Stimulated activated naive CD8-positive, alpha-beta T cell treated with anti-CD3 and anti-CD28 coated beads, Interleukin-15, Interleukin-2, amounts not matched to agents 100 U/mL and 50 U/mL, for 24 hours (primary cell): ENCODE data around the gene FAM209A.
"Not testable (repeated sequence)": the region's sequence is repeated elsewhere in the genome, so short reads cannot be mapped to it uniquely, and the experiment has no call there.

Experiments
- ATAC-seq: fragments of 150-1000 bp; cut with Tn5 transposase; one replicate; pipeline ENCODE4 v1.10.0; 2021
- DNase-seq: peaks from one replicate; pipeline ENCODE4 v3.0.0; 2021

The FAM209A gene

GRCh38 chr20:56540415-56540814 is 15.9 kb downstream of the FAM209A start:
- DNase-seq (no peak), ATAC-seq (no peak)

- no peak for ATAC-seq
- no peak for DNase-seq
Measured at GRCh38 chr20:56542489-56543030, 18.0 kb downstream of the FAM209A start.

GRCh38 chr20:56551571-56551970 is 27.0 kb downstream of the FAM209A start:
- DNase-seq: no peak
- ATAC-seq: no peak

- ATAC-seq: no peak
- DNase-seq: no peak
Measured at GRCh38 chr20:56552911-56553629, 28.5 kb downstream of the FAM209A start.

DNA sequence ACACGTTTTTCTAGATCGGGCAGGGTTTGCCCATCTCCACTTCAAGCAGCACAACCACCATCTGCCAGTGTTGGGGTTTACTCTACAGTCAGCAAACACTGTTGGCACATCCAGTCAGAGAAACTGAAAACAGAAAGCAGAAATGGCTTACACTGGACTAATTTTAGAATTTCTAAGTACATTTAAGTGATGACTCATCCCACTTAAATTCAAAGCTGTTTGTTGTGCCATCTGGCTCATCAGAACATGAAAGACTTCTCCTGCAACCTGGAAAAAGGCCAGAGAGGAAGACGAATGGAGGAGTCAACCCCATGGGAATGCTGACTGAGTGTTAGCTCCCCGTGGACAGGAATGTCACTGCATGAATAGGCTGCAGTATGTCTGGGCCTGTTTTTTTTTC is 30.3 kb downstream of the FAM209A start:
- DNase-seq: no peak
- ATAC-seq: peak; percentile 53

DNA sequence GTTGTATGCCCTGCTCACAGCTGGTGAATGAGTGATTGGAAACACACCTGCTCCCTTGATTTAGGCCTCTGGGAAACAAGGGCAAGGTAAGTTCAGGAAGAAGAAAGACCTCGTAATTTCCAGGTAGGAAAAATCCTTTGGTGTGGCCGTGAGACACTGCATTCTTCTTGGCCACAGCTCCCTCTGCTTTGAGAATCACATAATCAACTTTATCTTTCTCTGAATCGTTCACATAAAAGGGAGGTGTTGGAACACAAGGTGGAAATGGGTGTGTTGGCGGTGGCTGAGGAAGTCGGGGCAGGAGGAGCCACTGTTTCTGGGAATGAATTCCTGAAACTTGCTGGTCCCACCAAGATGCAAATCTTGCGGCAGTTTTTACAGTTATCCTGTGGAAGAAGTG is 34.4 kb downstream of the FAM209A start:
- DNase-seq (no peak), ATAC-seq (no peak)

DNA sequence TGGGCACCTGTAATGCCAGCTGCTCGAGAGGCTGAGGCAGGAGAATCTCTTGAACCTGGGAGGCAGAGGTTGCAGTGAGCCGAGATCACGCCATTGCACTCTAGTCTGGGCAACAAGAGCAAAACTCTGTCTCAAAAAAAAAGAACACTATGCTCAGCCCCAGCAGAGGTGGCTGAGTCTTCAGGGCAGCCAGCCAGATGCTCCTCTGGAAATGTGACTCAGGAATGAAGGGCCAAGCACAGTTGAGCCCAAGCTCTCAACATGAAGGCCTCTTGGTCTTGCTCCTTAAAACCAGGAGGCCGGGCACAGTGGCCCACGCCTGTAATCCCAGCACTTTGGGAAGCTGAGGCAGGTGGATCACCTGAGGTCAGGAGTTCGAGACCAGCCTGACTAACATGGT is 40.0 kb downstream of the FAM209A start:
- DNase-seq, ATAC-seq: not testable (repeated sequence)

- ATAC-seq (no peak), DNase-seq (no peak)
Measured at GRCh38 chr20:56565511-56565910, 41.0 kb downstream of the FAM209A start.

GRCh38 chr20:56566621-56567020 is 42.1 kb downstream of the FAM209A start:
- no peak for DNase-seq
- no peak for ATAC-seq

- ATAC-seq (no peak), DNase-seq (no peak)
Measured at GRCh38 chr20:56570832-56571231, 46.3 kb downstream of the FAM209A start.

DNA sequence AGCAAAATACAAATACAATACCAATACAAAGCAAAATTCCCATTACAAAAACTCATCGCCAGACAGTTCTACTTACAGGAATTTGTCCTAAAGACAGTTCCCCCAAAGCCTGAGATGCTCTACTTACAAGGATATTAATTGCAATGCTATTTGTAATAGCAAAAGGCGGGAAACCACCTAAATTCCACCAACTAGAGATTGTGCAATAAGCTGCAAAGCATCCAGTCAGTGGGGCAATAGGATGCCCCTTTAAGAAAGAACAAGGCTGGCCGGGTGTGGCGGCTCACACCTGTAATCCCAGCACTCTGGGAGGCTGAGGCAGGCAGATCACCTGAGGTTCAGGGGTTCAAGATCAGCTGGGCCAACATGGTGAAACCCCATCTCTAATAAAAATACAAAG is 47.6 kb downstream of the FAM209A start:
- ATAC-seq (no peak), DNase-seq (no peak)

GRCh38 chr20:56573986-56574385 is 49.4 kb downstream of the FAM209A start:
- DNase-seq (no peak), ATAC-seq (no peak)

DNA sequence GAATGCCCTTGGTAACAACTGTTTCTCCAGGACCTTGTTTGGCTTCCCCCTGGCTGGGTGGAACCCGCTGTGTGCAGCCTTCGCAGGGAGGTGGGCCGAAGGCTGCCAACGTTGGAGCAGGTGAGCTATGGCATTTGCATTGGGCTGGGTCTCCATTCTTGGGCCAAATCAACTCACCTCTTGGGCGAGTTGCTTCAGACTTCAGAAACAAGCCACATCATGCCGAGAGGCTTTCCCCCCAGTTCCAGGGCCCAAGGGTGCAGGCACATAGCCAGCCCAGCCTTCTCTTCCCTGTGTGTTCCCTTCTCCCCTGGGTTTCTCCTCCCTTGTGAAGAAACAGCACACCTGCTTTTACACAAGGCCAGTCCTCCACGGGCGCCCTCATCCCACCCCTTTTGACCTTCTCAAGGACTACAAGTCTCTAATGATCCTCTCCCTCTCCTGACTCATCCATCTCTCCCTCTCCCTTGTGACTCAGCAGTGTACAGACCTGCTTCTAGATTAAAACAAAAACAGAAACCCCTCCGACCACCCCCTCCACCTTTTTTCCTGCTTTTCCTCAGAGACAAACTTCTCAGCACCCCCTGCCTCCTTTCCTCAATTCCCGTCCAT is 50.1 kb downstream of the FAM209A start:
- ATAC-seq (no peak), DNase-seq (no peak)

DNA sequence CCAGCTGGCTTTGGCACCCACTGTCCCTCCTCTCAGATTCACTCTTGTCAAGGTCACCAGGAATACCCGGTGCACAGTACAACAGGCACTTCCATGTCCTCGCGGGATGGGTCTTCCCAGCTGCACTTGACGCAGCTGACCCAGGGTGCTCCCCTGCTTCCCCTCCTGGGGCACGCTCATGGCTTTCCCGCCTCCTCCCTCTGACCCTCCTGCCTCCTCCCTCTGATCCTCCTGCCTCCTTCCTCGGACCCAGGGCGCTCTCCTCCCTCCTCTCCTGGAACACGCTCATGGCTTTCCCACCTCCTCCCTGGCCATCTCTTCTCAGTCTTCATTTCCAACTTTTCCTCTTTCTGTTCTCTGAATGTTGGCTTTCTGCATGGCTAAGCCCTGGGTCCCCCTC is 50.6 kb downstream of the FAM209A start:
- no peak for ATAC-seq

More for the DNA sequence above, 50.6 kb downstream of the FAM209A start:
- DNase-seq: no peak
